ENCODE measurements around the gene AKT3. TPM values are rescaled to one million over a fixed set of nuclear protein-coding genes. Genes with fewer than 3 reads are reported as not detected.

Gene AKT3
- total RNA-seq, 1 experiment from 2014 or later, result 31.9 TPM

DNA sequence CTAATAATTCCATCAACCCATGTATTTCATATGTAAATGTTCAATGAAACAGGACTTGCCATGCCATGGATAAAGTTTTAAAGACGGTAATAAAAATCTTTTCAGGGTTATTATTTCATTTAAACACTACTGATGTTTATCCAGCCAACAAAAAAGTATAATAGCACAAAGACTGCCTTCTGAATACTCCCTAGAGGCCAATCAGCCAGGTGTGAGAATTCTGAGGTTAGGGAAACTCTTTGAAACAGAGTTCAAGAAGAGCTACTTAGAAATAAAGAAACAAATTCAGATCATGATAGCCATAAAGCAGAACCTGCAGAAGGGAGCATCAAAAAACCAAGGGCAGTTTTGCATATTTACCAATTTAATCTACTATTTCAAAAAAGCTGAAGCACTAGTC is 48.7 kb downstream of the AKT3 start:
- peaks cover 26% of the 10 kb centered on the region for H3K4me1 Mint-ChIP-seq (ENCODE audit: insufficient read depth, unreplicated experiment)
- no TSS peak for BruUV-seq (replicated peaks)
- ChIA-PET POLR2A (interaction anchor here (1.2 to 1.6 kb wide), 3 partner anchors 14 to 38 kb away, joined by 3 to 4 read pairs (median 4); no protein-coding TSS in a partner anchor), CTCF (interaction anchor here (0.7 to 1.5 kb wide), 4 partner anchors 15 to 56 kb away, joined by 3 to 4 read pairs (median 3); no protein-coding TSS in a partner anchor)
- H3K27me3 Mint-ChIP-seq (ENCODE audit: insufficient read depth, unreplicated experiment), result no peaks in the 10 kb centered on the region
- peaks cover 7% of the 10 kb centered on the region for H3K9me3 Mint-ChIP-seq (ENCODE audit: unreplicated experiment)
- H3K4me3 Mint-ChIP-seq (ENCODE audit: unreplicated experiment), result no peak overlapping the region
- H3K27ac Mint-ChIP-seq (ENCODE audit: low read depth, unreplicated experiment), result no peak overlapping the region
- no peak for DNase-seq (ENCODE audit: unreplicated experiment)
- intact Hi-C loops (cut with micrococcal nuclease), result no loop called here
- TF ChIP-seq, protein P1, sequence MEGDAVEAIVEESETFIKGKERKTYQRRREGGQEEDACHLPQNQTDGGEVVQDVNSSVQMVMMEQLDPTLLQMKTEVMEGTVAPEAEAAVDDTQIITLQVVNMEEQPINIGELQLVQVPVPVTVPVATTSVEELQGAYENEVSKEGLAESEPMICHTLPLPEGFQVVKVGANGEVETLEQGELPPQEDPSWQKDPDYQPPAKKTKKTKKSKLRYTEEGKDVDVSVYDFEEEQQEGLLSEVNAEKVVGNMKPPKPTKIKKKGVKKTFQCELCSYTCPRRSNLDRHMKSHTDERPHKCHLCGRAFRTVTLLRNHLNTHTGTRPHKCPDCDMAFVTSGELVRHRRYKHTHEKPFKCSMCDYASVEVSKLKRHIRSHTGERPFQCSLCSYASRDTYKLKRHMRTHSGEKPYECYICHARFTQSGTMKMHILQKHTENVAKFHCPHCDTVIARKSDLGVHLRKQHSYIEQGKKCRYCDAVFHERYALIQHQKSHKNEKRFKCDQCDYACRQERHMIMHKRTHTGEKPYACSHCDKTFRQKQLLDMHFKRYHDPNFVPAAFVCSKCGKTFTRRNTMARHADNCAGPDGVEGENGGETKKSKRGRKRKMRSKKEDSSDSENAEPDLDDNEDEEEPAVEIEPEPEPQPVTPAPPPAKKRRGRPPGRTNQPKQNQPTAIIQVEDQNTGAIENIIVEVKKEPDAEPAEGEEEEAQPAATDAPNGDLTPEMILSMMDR (IDR thresholded peaks at IDR 0.05; ENCODE audit: unreplicated experiment), result no peak
- no peaks in the 10 kb centered on the region for H3K36me3 Mint-ChIP-seq (ENCODE audit: insufficient read depth, unreplicated experiment)

DNA sequence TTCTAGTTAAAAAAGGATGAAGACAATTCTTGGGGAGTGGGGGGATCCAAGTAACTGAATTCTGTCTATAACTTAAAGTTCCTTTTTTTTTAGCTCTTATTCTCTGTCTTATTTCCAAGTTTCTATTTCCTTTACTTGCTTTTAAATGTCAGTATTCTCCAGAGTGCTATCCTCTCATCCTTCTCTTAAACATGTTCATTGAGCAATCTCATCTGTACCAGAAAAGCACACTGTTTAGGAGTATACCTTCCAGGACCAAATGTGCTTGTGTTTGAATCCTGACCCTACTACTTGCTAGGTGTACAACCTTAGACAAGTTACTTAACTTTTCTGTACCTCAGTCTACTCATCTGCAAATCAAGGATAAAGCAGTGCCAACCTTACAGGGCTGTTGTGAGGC is 50.1 kb downstream of the AKT3 start:
- Mint-ChIP-seq H3K27me3 (ENCODE audit: insufficient read depth, unreplicated experiment) (no peaks in the 10 kb centered on the region), H3K27ac (ENCODE audit: low read depth, unreplicated experiment) (peak overlapping the region; percentile 6), H3K4me3 (ENCODE audit: unreplicated experiment) (no peak overlapping the region), H3K4me1 (ENCODE audit: insufficient read depth, unreplicated experiment) (peaks cover 26% of the 10 kb centered on the region), H3K9me3 (ENCODE audit: unreplicated experiment) (peaks cover 7% of the 10 kb centered on the region), H3K36me3 (ENCODE audit: insufficient read depth, unreplicated experiment) (no peaks in the 10 kb centered on the region)
- CTCF ChIA-PET, result interaction anchor here (1.1 to 1.9 kb wide), 2 partner anchors 10 to 48 kb away, joined by 3 to 8 read pairs; no protein-coding TSS in a partner anchor
- POLR2A ChIA-PET, result interaction anchor here (0.7 to 3.3 kb wide), 9 partner anchors 11 to 989 kb away, joined by 3 to 16 read pairs (median 5); partner anchors contain the start of gene AKT3
- BruUV-seq (replicated peaks), result no TSS peak
- TF ChIP-seq, protein P1 (IDR thresholded peaks at IDR 0.05; ENCODE audit: unreplicated experiment), result no peak
- no peak for DNase-seq (ENCODE audit: unreplicated experiment)
- intact Hi-C loops (cut with micrococcal nuclease), result loop anchor here (2.0 to 10.0 kb wide), 3 partner anchors 49 to 473 kb away; no protein-coding TSS in a partner anchor

DNA sequence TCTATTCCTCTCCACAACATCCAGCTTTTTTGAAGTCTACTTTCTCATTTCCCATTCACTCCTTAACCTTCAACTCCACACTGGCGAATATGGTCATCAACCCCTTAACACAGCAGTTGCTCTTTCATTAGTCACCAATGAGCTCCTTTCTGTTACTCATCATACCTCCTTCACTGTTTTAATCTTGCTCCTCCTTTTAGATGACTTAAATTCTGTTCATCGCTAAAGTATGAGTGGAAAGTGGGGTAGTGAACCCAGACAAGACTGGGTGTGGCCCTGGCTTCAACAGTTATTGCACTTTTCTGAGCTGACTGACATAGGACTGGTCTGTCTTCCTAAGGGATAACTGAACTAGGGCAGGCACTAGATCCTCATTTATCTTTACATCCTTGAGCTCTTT is 51.3 kb downstream of the AKT3 start:
- ChIA-PET POLR2A (interaction anchor here (0.6 to 3.3 kb wide), 11 partner anchors 13 to 444 kb away, joined by 3 to 16 read pairs (median 4); partner anchors contain the start of gene AKT3), CTCF (interaction anchor here (0.6 to 2.3 kb wide), 5 partner anchors 9 to 458 kb away, joined by 3 to 8 read pairs (median 3); no protein-coding TSS in a partner anchor)
- Mint-ChIP-seq H3K9me3 (ENCODE audit: unreplicated experiment) (peaks cover 7% of the 10 kb centered on the region), H3K4me3 (ENCODE audit: unreplicated experiment) (no peak overlapping the region), H3K4me1 (ENCODE audit: insufficient read depth, unreplicated experiment) (peaks cover 24% of the 10 kb centered on the region), H3K27ac (ENCODE audit: low read depth, unreplicated experiment) (peak overlapping the region; percentile 0), H3K27me3 (ENCODE audit: insufficient read depth, unreplicated experiment) (no peaks in the 10 kb centered on the region), H3K36me3 (ENCODE audit: insufficient read depth, unreplicated experiment) (no peaks in the 10 kb centered on the region)
- peak; percentile 86 for DNase-seq (ENCODE audit: unreplicated experiment)
- no TSS peak for BruUV-seq (replicated peaks)
- intact Hi-C loops (cut with micrococcal nuclease), result loop anchor here (2.0 to 10.0 kb wide), 3 partner anchors 50 to 474 kb away; no protein-coding TSS in a partner anchor
- TF ChIP-seq, protein P1 (IDR thresholded peaks at IDR 0.05; ENCODE audit: unreplicated experiment), result no peak

DNA sequence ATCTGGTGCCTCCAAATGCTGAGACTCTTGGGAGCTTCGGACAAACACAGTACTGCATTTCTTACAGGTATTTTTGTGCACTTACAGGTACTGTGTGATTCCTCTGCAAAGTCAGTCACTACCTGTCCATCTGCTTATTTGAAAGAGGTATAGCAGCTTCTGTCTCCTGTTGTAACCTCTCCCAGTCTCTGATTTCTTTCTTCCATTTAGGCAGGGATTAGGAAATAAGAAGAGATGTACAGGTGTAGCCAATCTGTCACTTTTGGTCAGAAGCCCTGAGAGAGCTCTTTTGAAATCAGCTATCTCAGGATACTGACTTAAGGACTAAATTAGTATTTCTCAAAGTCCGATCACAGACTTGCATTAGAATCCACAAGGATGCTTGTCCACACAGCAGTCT is 54.0 kb downstream of the AKT3 start:
- POLR2A ChIA-PET, result interaction anchor here (0.5 kb wide), 1 partner anchor 51 kb away, joined by 3 read pairs; no protein-coding TSS in a partner anchor

More for the DNA sequence above, 54.0 kb downstream of the AKT3 start:
- TF ChIP-seq, protein P1 (IDR thresholded peaks at IDR 0.05; ENCODE audit: unreplicated experiment), result no peak
- Mint-ChIP-seq H3K27ac (ENCODE audit: low read depth, unreplicated experiment) (no peak overlapping the region), H3K9me3 (ENCODE audit: unreplicated experiment) (peaks cover 7% of the 10 kb centered on the region), H3K36me3 (ENCODE audit: insufficient read depth, unreplicated experiment) (no peaks in the 10 kb centered on the region), H3K27me3 (ENCODE audit: insufficient read depth, unreplicated experiment) (no peaks in the 10 kb centered on the region), H3K4me3 (ENCODE audit: unreplicated experiment) (no peak overlapping the region), H3K4me1 (ENCODE audit: insufficient read depth, unreplicated experiment) (peaks cover 26% of the 10 kb centered on the region)
- no TSS peak for BruUV-seq (replicated peaks)
- intact Hi-C loops (cut with micrococcal nuclease), result loop anchor here (10.0 kb wide), 1 partner anchor 249 kb away; no protein-coding TSS in a partner anchor
- CTCF ChIA-PET, result interaction anchor here (0.8 to 1.0 kb wide), 2 partner anchors 20 to 23 kb away, joined by 3 to 6 read pairs; no protein-coding TSS in a partner anchor
- no peak for DNase-seq (ENCODE audit: unreplicated experiment)

Data from MCF 10A (cell line).